Activated naive CD4-positive, alpha-beta T cell treated with anti-CD3 and anti-CD28 coated beads, Interleukin-2, amount 50 U/mL, for 24 hours (primary cell): ENCODE results near the gene ECI1.

Source experiments
- H3K27ac Mint-ChIP-seq: one replicate; pipeline ENCODE4 v1.8.0; 2021; ENCODE audit warnings: mild to moderate bottlenecking, mixed read lengths
- H3K27me3 Mint-ChIP-seq: one replicate; pipeline ENCODE4 v1.8.0; 2021; ENCODE audit warnings: mixed read lengths
- H3K36me3 Mint-ChIP-seq: one replicate; pipeline ENCODE4 v1.8.0; 2021; ENCODE audit warnings: mixed read lengths
- H3K4me1 Mint-ChIP-seq: one replicate; pipeline ENCODE4 v1.8.0; 2021; ENCODE audit warnings: mixed read lengths
- H3K4me3 Mint-ChIP-seq: one replicate; pipeline ENCODE4 v1.8.0; 2021; ENCODE audit warnings: mild to moderate bottlenecking, mixed read lengths
- H3K9me3 Mint-ChIP-seq: one replicate; pipeline ENCODE4 v1.8.0; 2021; ENCODE audit warnings: mixed read lengths

Gene ECI1

DNA sequence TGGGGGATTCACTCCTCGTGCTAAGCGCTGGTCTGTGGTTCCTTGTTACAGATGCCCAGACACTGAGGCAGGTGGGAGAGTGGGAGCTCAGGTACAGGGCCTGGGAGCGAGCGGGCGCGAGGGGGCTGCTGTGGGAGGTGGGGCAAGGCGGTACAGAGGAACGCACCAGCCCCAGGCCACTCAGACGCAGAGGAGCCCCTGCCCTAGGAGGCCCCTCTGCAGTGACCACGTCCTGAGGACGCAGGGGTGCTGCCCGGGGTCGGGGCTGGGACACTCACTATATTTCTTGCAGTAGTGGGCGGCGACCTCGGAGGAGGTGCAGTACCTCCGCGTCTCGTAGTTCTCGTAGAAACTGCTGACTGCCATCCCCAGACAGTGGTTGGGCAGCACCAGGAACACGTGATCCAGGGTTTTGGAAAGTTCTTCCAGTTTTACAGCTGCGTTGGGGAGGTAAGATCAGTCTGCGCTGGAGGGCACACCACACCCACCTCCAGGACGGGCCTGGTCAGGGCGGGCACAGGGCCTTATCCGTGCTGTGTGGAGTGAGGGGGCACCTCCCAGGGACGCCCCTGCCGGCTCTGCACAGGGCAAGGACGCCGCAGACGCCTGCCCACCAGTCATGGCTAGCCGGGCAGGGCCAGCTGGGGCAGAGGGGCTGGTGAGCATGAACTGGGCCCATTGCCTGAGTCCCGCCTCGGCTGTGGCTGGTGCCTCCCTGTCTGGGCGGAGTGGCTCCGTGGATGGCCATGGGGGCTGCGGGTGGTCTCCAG lies 32.8 kb upstream of the ECI1 start:
- H3K9me3 Mint-ChIP-seq = no peaks in the 10 kb centered on the region
- H3K27ac Mint-ChIP-seq = no peak overlapping the region
- H3K36me3 Mint-ChIP-seq = peaks cover 3% of the 10 kb centered on the region
- no peak overlapping the region for H3K4me3 Mint-ChIP-seq
- H3K4me1 Mint-ChIP-seq = no peaks in the 10 kb centered on the region
- no peaks in the 10 kb centered on the region for H3K27me3 Mint-ChIP-seq

DNA sequence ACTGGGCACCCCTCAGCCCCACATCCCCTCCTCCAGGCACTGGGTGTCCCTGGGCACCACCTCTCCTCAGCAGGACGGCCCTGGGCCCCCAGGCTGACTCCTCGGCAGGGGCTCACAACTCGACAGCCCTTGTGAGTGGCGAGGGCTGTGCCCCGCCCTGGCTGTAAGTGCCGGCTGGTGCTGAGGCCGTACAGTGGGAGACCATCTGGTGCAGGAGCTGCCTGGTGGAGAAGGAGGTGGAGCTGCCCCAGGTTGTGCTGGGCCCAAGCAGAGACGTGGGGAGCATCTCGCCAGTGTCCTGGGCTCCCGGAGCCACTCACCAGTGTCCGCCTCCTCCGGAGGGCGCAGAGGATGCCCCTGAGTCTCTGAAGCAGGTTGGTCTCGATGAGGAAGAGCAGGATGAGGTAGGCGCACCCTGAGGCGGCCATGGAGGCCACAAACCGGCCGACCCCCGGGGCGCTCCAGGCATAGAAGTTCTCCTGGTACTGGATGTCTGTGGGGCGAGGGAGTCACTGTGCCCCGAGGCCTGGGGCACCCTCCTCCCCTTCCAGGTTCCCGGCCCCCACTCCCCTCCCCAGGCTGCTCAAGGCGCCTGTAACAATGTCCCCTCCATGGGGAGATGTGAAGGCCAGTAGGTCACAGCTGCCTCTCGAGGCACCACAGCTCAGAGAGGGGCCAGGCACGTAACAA lies 31.6 kb upstream of the ECI1 start:
- Mint-ChIP-seq H3K27ac (no peak overlapping the region), H3K27me3 (no peaks in the 10 kb centered on the region), H3K4me3 (no peak overlapping the region), H3K36me3 (peaks cover 3% of the 10 kb centered on the region), H3K9me3 (no peaks in the 10 kb centered on the region), H3K4me1 (no peaks in the 10 kb centered on the region)

DNA sequence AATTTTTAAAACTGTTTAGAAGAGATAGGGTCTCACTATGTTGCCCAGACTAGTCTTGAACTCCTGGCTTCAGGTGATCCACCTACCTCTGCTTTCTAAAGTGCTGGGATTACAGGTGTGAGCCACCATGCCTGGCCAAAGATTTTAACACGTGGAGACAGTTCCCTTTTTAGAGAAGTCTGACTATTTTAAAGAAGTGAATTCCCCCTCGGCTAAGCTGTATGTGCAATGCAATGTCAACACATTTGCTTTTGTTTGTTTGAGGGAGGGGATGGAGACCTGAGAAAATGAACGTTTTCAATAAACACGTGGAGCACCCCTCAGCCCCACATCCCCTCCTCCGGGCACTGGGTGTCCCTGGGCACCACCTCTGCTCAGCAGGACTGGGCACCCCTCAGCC lies 30.9 kb upstream of the ECI1 start:
- Mint-ChIP-seq H3K9me3 (no peaks in the 10 kb centered on the region), H3K27ac (no peak overlapping the region), H3K27me3 (no peaks in the 10 kb centered on the region), H3K4me3 (no peak overlapping the region), H3K4me1 (no peaks in the 10 kb centered on the region), H3K36me3 (peaks cover 3% of the 10 kb centered on the region)

DNA sequence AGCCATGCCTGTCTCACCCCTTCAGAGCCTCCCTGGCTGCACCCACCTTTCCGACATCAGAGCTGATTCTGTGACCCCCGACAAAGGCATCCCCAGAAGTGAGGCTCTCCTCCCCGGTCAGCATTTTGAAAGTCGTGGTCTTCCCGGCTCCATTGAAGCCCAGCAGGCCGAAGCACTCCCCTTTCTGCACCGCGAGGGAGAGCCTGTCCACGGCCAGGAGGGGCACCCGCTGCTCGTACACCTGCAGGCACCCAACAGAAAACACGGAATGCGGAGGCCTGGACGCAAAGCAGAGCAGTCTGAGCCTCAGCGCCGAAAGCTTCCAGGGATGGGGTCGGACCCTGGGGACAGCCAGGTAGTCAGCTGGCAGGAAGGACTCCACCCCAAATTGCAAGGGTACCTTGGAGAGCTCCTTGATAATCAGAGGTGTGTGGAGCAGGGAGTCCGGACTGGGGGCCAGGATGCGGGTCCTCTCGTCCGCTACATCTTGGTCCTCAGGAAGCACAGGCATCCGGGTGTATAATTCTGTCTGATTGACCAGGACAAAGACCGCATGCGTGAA lies 29.7 kb upstream of the ECI1 start:
- H3K36me3 Mint-ChIP-seq = peaks cover 3% of the 10 kb centered on the region
- no peak overlapping the region for H3K4me3 Mint-ChIP-seq
- H3K9me3 Mint-ChIP-seq = no peaks in the 10 kb centered on the region
- H3K4me1 Mint-ChIP-seq = no peaks in the 10 kb centered on the region
- H3K27ac Mint-ChIP-seq = no peak overlapping the region
- no peaks in the 10 kb centered on the region for H3K27me3 Mint-ChIP-seq

DNA sequence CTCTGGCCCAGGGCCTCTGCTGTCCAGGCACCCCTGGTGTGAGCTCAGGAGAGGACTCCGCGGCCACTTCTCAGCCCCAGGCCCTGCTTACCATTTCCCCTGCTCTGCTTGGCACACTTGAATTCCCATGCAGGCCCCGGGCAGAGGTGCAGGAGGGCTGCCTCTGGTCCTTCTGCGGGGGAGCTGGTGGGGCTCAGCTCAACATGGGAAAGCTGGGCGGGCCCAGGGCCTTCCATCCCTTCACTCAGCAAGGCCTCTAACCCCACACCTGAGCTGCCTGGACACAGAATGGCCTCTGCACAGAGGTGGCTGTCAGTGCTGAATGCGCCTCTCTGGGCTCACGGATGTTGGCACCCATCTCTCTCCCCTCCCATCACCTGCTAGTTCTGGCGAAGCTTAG lies 29.1 kb upstream of the ECI1 start:
- no peak overlapping the region for H3K27ac Mint-ChIP-seq
- no peaks in the 10 kb centered on the region for H3K27me3 Mint-ChIP-seq
- H3K36me3 Mint-ChIP-seq = peaks cover 3% of the 10 kb centered on the region
- no peaks in the 10 kb centered on the region for H3K4me1 Mint-ChIP-seq
- H3K4me3 Mint-ChIP-seq = no peak overlapping the region
- no peaks in the 10 kb centered on the region for H3K9me3 Mint-ChIP-seq

DNA sequence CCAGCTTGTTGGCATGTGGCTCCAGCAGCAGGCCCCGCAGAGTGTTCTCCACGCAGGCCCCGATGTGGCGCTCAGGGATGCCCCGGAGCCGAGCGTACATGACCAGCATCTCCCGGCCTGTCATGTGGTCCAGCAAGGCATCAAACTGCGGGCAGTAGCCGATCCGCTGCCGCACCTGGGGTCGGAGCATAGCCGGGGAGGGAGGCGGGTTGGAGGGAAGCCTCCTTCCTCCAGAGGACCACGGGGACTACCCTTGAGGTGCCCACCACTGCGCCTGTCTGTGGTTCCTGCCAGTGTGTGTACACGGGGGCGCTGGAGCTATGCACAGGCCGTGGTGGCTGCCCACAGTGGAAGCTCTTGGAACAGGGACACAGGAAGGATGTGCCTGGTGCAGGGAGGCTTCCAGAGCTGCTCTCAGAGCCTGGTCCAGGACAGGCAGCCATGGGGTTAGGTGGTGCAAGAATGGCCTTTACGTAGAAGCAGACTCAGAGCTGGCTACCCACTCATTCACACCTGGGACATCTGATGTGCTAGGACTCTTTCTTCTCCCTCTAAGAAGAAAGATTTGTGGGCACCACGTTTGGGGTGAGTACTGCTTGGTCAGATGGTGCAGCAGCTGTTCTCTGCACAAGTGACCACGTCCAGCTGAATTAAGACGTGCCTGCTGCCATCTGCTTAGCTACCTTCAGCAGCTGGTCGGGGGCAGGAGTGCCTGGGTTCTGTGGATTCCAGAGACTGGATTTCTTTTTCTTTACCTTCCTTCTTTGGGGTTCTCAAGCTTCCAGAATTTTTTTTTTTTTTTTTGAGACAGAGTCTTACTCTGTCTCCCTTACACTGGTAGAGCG lies 27.8 kb upstream of the ECI1 start:
- H3K4me1 Mint-ChIP-seq = no peaks in the 10 kb centered on the region
- no peaks in the 10 kb centered on the region for H3K9me3 Mint-ChIP-seq
- no peak overlapping the region for H3K27ac Mint-ChIP-seq
- peaks cover 3% of the 10 kb centered on the region for H3K36me3 Mint-ChIP-seq
- H3K4me3 Mint-ChIP-seq = no peak overlapping the region
- no peaks in the 10 kb centered on the region for H3K27me3 Mint-ChIP-seq

DNA sequence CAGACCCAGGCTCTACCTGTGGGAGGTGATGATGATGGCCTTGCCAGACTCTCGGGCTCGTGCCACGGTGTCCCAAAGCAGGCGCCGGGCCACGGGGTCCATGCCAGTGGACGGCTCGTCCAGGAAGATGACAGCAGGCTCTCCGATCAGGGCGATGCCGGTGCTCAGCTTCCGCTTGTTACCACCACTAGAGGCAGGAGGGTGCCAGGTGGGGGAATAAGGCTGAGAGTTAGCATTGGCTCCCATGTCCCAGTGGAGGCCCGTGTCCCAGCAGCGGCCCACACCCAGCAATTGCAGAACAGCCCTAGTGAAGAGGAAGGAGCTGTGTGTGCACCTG lies 26.9 kb upstream of the ECI1 start:
- no peak overlapping the region for H3K27ac Mint-ChIP-seq
- no peaks in the 10 kb centered on the region for H3K9me3 Mint-ChIP-seq
- no peaks in the 10 kb centered on the region for H3K27me3 Mint-ChIP-seq
- no peak overlapping the region for H3K4me3 Mint-ChIP-seq
- H3K36me3 Mint-ChIP-seq = no peaks in the 10 kb centered on the region
- H3K4me1 Mint-ChIP-seq = no peaks in the 10 kb centered on the region

DNA sequence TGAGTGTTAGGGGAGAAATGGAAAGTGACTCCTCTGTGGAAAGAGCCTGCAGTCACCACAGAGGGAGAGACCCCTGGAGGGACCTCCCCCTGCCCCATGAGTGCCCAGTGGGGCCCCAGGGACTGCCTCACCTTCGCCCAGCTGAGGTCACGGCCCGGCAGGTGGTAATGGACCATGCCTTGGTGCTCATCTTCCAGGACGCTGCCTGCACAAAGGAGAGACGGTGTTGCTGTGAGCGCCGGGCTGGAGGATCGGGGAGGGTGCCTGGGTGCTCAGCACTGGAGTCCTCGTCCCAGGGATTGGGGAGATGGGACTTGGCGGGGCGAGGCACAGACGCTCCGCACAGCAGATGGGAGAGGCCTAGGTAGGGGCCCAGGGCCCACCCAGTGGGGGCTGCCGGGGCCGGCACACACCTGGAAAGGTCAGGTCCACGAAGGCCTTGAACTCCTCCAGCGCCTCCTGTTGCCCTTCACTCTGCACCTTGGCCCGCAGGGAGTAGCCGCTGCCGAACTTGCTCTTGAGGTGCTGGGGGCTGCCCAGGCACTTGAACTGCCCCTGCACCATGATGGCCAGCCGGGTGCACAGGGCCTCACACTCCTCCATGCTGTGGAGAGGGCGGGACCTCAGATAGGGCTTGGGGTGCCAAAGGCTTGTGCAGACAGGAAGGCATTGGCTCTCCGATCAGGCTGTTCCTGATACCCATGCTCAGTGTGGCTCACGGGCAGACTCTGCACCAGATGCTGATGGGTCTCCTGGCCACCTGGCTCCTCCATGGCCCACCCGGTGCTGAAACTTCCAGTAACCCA lies 26.3 kb upstream of the ECI1 start:
- no peaks in the 10 kb centered on the region for H3K4me1 Mint-ChIP-seq
- H3K4me3 Mint-ChIP-seq = no peak overlapping the region
- no peaks in the 10 kb centered on the region for H3K27me3 Mint-ChIP-seq
- H3K9me3 Mint-ChIP-seq = no peaks in the 10 kb centered on the region
- no peak overlapping the region for H3K27ac Mint-ChIP-seq
- H3K36me3 Mint-ChIP-seq = no peaks in the 10 kb centered on the region

DNA sequence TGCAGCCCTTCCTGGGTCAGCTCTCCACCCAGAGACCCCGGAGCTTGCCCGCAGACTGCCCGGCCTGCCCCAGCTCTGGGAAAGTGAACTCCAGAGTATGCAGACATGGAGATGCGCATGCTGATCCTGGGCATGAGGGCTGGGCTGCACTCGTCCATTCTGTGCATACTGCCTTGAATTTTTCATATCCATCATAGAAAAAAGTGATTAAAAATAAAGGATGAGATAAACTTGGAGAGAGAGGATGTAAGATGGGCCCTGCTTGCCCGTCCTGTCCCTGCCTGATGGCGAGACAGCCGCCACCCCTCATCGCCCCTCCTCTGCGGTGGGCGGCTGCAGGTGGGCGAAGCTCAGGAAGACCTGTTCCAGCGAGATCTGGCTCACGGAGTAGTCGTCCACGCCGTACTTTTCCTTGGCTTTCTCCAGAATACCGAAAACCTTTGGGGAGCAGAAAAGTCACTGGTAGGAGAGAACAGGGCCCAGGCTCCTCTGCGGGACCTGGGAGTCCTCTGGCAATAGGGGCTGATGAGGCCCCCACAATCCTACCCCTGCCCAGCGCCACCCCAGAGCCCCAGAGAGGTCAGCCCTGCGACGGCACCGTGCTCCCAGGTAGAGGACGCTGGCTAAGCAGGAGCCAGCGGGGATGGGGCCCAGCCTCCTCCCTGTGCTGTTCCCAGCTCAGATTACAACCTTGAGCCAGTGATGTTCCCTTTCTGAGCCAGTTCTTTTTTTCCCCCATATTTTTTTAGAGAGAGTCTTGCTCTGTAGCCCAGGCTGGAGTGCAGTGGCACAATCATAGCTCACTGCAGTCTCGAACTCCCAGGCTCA lies 25.2 kb upstream of the ECI1 start:
- no peaks in the 10 kb centered on the region for H3K4me1 Mint-ChIP-seq
- H3K9me3 Mint-ChIP-seq = no peaks in the 10 kb centered on the region
- H3K36me3 Mint-ChIP-seq = no peaks in the 10 kb centered on the region
- H3K27ac Mint-ChIP-seq = no peak overlapping the region
- H3K4me3 Mint-ChIP-seq = no peak overlapping the region
- H3K27me3 Mint-ChIP-seq = no peaks in the 10 kb centered on the region

DNA sequence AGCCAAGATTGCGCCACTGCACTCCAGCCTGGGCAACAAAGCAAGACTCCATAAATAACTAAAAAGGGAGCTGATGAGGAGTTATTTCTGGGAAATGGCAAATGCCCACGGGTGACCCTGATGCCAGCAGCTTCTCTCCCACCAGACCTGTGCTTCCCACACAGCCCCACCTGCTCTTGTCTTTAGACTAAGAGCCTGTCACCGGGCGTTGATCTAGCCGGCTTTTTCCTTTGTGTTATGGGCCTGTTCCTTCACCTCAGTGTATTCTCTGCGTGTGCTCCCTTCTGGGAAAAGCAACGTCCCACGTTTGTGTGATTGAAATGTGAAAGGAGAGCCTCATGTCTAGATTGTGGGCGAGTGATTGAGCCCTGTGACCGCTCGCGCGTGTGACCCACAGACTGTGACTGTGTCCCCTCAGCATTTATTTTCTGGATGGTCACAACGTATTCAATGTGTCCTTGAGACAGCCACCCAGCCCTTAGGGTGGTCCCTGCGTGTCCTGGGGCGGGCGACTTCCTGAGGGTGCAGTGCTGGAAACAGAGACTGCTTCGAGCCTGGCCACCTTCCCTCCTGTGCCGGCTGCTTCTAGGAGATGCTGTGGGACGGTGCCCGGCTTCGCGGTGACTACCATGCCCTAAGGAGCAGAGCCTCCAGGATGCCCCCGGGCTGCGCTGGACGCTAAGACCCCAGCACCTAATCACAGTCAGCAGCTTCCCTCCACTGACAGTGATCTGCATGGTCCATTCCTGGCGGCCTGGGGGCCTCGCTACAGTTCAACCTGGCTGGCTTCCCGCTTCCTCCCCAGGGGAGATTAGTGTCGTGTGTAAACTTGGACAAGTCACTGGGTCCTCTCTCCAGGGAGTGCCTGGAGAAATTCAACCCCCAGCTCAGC lies 24.3 kb upstream of the ECI1 start:
- no peak overlapping the region for H3K4me3 Mint-ChIP-seq
- no peaks in the 10 kb centered on the region for H3K36me3 Mint-ChIP-seq
- H3K9me3 Mint-ChIP-seq = no peaks in the 10 kb centered on the region
- no peaks in the 10 kb centered on the region for H3K27me3 Mint-ChIP-seq
- no peak overlapping the region for H3K27ac Mint-ChIP-seq
- no peaks in the 10 kb centered on the region for H3K4me1 Mint-ChIP-seq

DNA sequence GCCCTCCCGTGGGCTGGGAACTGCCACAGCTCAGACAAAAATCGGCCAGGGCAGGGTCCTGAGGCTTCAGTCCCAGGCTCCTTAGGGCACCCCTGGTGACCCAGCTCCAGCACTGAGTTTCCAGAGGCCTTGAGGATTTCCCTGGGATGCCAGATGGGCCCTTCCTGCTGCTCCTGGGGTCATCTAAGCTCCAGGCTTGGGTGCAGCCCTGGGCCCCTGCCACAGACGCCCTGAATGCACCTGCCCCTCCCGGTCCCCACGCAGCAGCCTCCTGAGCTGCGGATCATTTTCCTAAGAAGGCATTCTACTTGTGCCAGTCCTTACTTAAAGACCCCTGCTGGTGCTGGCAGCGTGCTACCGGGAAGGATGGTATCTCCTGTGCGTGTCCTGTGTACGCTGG lies 22.5 kb upstream of the ECI1 start:
- Mint-ChIP-seq H3K27ac (no peak overlapping the region), H3K4me1 (peaks cover 7% of the 10 kb centered on the region), H3K4me3 (no peak overlapping the region), H3K9me3 (no peaks in the 10 kb centered on the region), H3K27me3 (no peaks in the 10 kb centered on the region), H3K36me3 (no peaks in the 10 kb centered on the region)

DNA sequence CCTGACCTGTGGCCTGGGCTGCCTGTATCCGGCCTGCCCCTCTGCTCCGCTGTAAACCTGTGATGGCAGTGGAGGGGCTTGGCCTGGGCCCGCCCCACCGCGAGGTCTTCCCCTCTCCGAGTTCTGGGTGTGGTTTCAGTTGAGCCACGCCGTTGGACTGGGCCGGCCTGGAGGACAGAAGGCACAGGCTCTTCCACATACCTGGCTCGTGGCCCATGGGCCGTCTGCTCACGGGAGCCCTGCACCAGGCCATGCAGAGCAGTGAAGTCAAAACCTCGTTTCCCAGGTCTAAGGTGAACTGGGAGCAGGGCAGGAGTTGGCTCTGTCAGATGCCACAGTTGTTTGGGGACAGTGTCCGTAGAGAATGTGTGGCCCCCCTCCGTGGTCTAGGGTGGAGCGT lies 22.1 kb upstream of the ECI1 start:
- H3K4me3 Mint-ChIP-seq = no peak overlapping the region
- no peaks in the 10 kb centered on the region for H3K27me3 Mint-ChIP-seq
- no peaks in the 10 kb centered on the region for H3K9me3 Mint-ChIP-seq
- no peak overlapping the region for H3K27ac Mint-ChIP-seq
- peaks cover 7% of the 10 kb centered on the region for H3K4me1 Mint-ChIP-seq
- H3K36me3 Mint-ChIP-seq = no peaks in the 10 kb centered on the region

DNA sequence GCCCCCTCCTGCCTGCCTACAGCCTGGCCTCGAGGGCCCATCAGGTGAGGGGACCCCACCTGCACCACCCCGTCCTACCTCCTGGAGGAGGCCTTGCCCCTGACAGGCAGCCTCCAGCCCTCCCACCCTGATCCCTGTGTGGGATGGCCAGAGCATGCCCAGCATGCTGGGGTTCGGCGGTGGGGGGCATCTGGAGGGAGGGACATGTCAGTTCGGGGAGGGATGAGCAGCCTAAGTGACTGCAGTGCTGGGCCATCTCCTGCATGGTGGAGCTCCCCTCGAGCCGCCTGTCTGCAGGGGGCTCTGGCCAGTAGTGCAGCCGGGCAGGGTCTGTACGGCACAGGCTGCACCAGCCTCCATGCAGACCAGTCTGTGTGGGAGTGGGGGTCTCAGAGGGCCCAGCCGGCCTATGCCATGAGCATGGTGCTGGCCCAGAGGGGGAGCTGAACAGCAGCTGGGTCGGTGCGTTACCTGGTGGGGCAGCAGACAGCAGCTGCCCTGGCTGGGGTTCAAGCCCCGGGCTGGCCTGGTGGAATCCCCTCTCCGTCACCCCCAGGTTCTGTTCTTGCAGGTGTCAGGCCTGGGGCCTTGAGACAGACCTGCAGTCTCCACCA lies 20.6 kb upstream of the ECI1 start:
- Mint-ChIP-seq H3K9me3 (no peaks in the 10 kb centered on the region), H3K4me3 (no peak overlapping the region), H3K27me3 (no peaks in the 10 kb centered on the region), H3K4me1 (peaks cover 7% of the 10 kb centered on the region), H3K36me3 (peaks cover 1% of the 10 kb centered on the region), H3K27ac (no peak overlapping the region)
